Ectodermal cell (in vitro differentiated cells): ENCODE measurements around the gene OBSCN.

Experiments
- H3K27ac ChIP-seq: 2 replicates; pipeline ENCODE4 v1.7.0; 2013; ENCODE audit warnings: mild to moderate bottlenecking, low read depth, low read length; ENCODE audit not compliant: insufficient read depth, poor library complexity, severe bottlenecking
- H3K27me3 ChIP-seq: 2 replicates; pipeline ENCODE4 v1.7.0; 2013; ENCODE audit warnings: mild to moderate bottlenecking, low read length; ENCODE audit not compliant: insufficient read depth, control insufficient read depth, poor library complexity, severe bottlenecking
- H3K36me3 ChIP-seq: one replicate; pipeline ENCODE4 v1.7.0; 2013; ENCODE audit warnings: low read length; ENCODE audit not compliant: control insufficient read depth, insufficient read depth
- H3K4me1 ChIP-seq: one replicate; pipeline ENCODE4 v1.7.0; 2013; ENCODE audit warnings: low read length; ENCODE audit not compliant: control insufficient read depth, insufficient read depth
- H3K4me3 ChIP-seq: 2 replicates; pipeline ENCODE4 v1.7.0; 2013; ENCODE audit warnings: low read depth, low read length, control low read depth; ENCODE audit not compliant: insufficient read depth
- H3K9me3 ChIP-seq: 2 replicates; pipeline ENCODE4 v1.7.0; 2013; ENCODE audit warnings: mild to moderate bottlenecking, low read length, moderate library complexity; ENCODE audit not compliant: control insufficient read depth
- WGBS, 2 experiments: methylation state at CpG; one replicate each; pipeline ENCODE4 v1.1.7; 2013; ENCODE audit warnings: missing lambda C conversion rate in 2 of 2; 5-methylcytosine and 5-hydroxymethylcytosine counted together

OBSCN gene

DNA sequence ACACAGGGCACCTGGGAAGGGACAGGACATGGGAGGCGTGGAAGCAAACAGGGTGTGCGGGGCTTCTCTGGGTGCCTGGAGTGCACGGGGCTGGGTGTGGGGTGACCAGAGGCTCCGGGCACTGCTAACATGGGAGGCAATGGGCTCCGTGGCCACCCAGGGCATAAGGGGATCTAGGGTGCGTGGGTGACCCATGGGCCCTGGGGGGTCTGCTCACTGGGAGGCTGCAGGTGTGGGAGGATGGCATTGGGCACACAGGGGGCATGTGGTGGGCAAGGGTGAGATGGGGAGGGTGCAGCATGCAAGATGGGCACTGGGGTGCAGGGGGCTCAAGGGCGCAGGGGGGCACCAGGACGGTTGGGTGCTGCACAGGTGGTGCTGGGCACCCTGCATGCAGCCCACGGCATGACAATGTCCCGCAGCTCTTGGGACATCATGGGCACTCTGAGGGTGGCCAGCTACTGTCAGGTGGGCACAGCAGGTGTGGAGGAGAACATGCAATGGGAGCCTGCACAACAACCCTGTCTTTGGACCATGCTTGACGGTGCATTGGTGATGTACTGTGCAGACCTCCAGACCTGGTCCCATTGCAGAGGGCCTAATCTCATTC is 183.7 kb downstream of the OBSCN start:
- H3K27me3 ChIP-seq = no peaks in the 10 kb centered on the region
- no peaks in the 10 kb centered on the region for H3K9me3 ChIP-seq
- no peak overlapping the region for H3K4me3 ChIP-seq
- H3K27ac ChIP-seq = no peak overlapping the region
- WGBS, 2 experiments = 95 to 96% methylated on average over 11 of the region's 11 CpGs
- H3K4me1 ChIP-seq = no peaks in the 10 kb centered on the region
- peaks cover 4% of the 10 kb centered on the region for H3K36me3 ChIP-seq

DNA sequence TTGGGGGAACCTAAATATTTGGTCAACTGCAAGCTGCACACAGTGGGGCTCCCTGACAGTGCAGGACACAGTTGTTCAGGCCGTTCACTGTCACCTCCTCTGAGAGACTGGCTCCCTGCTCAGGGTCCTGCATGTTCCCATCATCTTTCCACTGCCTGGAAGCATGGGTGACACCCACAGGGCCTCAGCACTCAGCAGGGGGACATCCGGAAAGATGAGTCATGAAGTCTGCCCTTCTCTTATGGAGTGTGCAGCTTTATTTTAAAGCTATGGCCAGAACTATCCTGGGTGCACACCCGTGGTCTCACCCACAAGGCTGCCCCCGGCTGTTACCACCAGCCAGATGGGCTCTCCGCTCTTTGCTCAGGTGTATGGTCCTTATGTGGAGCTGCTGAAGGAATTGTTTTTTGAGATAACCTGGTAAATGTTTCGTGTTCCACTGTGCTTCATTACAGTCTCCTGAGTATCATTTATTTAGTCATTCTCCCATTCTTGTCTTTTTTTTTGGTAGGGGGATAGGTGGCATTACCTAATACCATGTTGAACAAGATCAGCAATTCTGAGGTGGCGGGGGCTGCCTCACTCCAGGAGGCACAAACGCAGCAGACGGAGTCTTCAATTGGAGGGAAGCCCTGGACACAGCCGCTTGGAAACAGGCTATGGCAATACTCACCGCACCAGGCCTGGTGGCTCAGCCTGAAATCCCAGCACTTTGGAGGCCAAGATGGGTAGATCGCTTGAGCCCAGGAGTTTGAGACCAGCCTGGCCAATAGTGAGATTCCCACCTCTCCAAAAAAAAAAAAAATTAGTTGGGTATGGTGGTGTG is 184.5 kb downstream of the OBSCN start:
- Histone ChIP-seq H3K9me3 (no peaks in the 10 kb centered on the region), H3K27me3 (no peaks in the 10 kb centered on the region), H3K36me3 (peaks cover 6% of the 10 kb centered on the region), H3K4me3 (no peak overlapping the region), H3K27ac (no peak overlapping the region), H3K4me1 (no peaks in the 10 kb centered on the region)
- 88 to 90% methylated on average over 12 of the region's 12 CpGs for WGBS, 2 experiments

- Histone ChIP-seq H3K36me3 (peaks cover 11% of the 10 kb centered on the region), H3K4me3 (no peak overlapping the region), H3K9me3 (no peaks in the 10 kb centered on the region), H3K27me3 (no peaks in the 10 kb centered on the region), H3K4me1 (no peaks in the 10 kb centered on the region), H3K27ac (peak overlapping the region; percentile 48)
- 63 to 73% methylated on average over 8 of the region's 8 CpGs for WGBS, 2 experiments
Measured at GRCh38 chr1:228393268-228393701, 185.4 kb downstream of the OBSCN start.

- H3K36me3 ChIP-seq = peaks cover 11% of the 10 kb centered on the region
Measured at GRCh38 chr1:228393811-228394570, 186.1 kb downstream of the OBSCN start.

DNA sequence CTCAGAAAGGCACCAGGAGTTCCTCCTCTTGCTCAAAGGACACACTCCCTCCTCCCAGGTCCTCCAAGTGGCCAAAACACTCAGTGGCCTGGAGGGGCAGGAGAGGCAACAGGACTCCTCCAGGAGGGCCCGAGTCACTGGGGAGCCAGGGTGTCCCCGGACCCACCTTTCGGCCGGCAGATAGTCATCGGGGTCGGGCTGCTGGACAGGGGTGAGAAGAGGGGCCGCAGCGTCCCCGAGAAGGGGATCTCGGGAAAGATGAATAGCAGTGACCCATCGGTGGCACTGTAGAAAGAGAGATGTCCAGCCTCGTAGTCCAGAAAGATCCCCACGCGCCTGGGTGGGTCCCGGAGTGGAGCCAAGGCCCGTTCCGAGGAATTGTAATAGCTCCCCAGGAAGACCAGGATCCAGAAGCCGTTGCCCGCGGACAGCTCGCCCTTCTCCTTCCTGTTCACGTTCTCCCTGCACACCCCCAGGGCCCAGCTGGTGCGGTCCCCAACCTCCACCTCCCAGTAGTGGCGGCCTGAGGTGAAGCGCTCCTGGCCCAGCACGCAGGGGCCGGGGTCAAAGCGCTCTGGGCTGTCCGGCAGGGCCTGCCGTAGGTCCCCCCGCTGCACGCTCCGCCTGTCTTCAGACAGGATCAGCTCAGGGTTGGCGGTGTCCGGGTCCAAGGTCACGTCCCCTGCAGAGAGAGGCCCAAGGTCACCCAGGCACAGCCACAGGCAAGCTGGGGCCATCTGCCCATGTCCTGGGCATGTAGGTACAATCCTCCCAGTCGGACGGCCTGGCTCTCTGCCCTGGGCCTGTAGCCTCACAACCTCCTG is 186.9 kb downstream of the OBSCN start:
- H3K36me3 ChIP-seq = peaks cover 11% of the 10 kb centered on the region
- no peaks in the 10 kb centered on the region for H3K9me3 ChIP-seq
- no peak overlapping the region for H3K4me3 ChIP-seq
- 96% methylated on average over 38 of the region's 38 CpGs for WGBS, 2 experiments
- no peak overlapping the region for H3K27ac ChIP-seq
- no peaks in the 10 kb centered on the region for H3K4me1 ChIP-seq
- H3K27me3 ChIP-seq = no peaks in the 10 kb centered on the region

More at GRCh38 chr1:228393811-228394570, 186.1 kb downstream of the OBSCN start:
- no peaks in the 10 kb centered on the region for H3K9me3 ChIP-seq
- no peaks in the 10 kb centered on the region for H3K4me1 ChIP-seq
- no peak overlapping the region for H3K4me3 ChIP-seq
- WGBS, 2 experiments = 90 to 92% methylated on average over 9 of the region's 9 CpGs
- no peaks in the 10 kb centered on the region for H3K27me3 ChIP-seq
- H3K27ac ChIP-seq = peak overlapping the region; percentile 48

DNA sequence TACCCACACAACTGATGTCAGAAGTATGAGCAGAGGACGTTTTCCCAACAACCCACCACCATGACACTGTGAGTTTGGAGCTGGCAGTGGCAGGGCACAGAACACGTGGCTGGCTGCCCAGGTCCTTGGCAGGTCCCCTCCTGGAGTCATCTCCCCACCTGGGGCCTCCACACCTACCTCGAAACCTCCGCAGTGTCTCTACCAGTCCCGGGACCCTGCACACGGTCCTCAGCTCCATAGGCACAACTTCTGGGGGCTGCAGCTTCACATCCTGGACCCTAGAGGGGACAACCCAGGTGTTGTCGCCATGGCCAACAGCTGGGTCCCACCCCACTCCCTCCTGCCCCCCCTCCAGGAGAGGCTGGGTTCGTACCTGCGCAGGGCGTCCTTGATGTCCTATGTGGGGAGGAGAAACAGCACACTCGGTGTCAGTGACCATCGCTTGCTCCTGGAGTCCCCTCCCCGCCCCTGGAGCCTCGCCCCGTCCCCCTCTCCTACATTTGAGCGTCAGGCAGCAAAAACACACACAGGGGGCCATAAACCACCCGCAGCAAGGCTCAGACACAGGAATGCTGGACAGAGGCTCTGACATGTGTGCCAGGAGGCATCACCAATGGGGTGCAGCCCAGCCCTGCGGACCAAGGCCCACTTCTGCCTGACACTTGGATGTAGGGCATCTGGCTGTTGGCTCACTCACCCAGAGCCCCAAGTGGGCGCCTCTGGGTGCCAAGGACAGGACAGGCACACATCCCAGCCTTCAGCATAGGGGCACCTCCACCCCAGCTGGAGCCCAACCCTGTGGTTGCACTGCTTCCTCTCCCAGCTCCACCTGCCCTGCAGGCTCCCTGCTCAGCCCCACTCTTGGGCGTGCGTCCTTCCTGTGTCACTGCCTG is 189.2 kb downstream of the OBSCN start:
- H3K36me3 ChIP-seq = peaks cover 20% of the 10 kb centered on the region
- H3K4me1 ChIP-seq = no peaks in the 10 kb centered on the region
- WGBS, 2 experiments = 94 to 96% methylated on average over 21 of the region's 21 CpGs
- no peaks in the 10 kb centered on the region for H3K27me3 ChIP-seq
- H3K27ac ChIP-seq = no peak overlapping the region
- H3K9me3 ChIP-seq = no peaks in the 10 kb centered on the region
- no peak overlapping the region for H3K4me3 ChIP-seq

- no peaks in the 10 kb centered on the region for H3K4me1 ChIP-seq
- WGBS, 2 experiments = 92 to 95% methylated on average over 6 of the region's 6 CpGs
- H3K27ac ChIP-seq = no peak overlapping the region
- no peaks in the 10 kb centered on the region for H3K27me3 ChIP-seq
- H3K4me3 ChIP-seq = no peak overlapping the region
- H3K36me3 ChIP-seq = peaks cover 24% of the 10 kb centered on the region
- no peaks in the 10 kb centered on the region for H3K9me3 ChIP-seq
Measured at GRCh38 chr1:228397966-228398365, 190.1 kb downstream of the OBSCN start.

- no peaks in the 10 kb centered on the region for H3K9me3 ChIP-seq
- H3K36me3 ChIP-seq = peaks cover 28% of the 10 kb centered on the region
- H3K4me3 ChIP-seq = no peak overlapping the region
- H3K4me1 ChIP-seq = no peaks in the 10 kb centered on the region
- no peaks in the 10 kb centered on the region for H3K27me3 ChIP-seq
- 94 to 95% methylated on average over 11 of the region's 12 CpGs for WGBS, 2 experiments
- no peak overlapping the region for H3K27ac ChIP-seq
Measured at GRCh38 chr1:228398741-228399461, 191.1 kb downstream of the OBSCN start.
